HG02852 (cell line): ENCODE measurements around the gene CEP83.
A peak's percentile ranks its signal among the peaks of the same experiment; 100 is the strongest.

Experiments
- ATAC-seq: cut with Tn5 transposase; IDR thresholded peaks from one replicate; pipeline ENCODE4 v1.9.1; 2021; ENCODE audit warnings: mild to moderate bottlenecking, moderate library complexity; ENCODE audit not compliant: unreplicated experiment

The CEP83 gene

GRCh38 chr12:94312378-94312777 lies 147.3 kb downstream of the CEP83 start:
- no peak for ATAC-seq

GRCh38 chr12:94309373-94309772 lies 150.3 kb downstream of the CEP83 start:
- ATAC-seq, result peak; percentile 74

GRCh38 chr12:94308612-94309011 lies 151.1 kb downstream of the CEP83 start:
- no peak for ATAC-seq

GRCh38 chr12:94305130-94305957 lies 154.3 kb downstream of the CEP83 start:
- peak; percentile 58 for ATAC-seq

- ATAC-seq, result peak; percentile 4
Observed at GRCh38 chr12:94304566-94305061, 155.1 kb downstream of the CEP83 start.

- ATAC-seq, result no peak
Observed at GRCh38 chr12:94304012-94304411, 155.7 kb downstream of the CEP83 start.

DNA sequence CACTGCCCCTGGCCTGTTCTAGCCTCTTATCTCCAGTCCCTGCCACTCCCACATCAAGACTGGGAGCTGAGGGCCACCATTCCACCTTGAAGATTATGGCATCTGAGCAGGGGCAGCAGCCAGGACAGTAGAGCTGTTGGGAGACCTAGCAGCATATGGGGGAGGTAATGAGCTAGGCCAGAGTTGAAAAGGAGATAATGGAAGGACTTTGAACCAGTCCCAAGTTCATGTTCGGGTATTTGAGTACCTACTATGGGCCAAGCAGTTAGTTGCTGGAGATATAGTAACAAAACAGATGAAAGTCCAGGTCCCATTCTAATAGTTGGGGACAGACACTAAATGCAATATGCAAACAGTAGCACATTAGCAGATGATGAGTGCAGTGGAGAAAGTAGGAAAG lies 159.8 kb downstream of the CEP83 start:
- ATAC-seq, result no peak

DNA sequence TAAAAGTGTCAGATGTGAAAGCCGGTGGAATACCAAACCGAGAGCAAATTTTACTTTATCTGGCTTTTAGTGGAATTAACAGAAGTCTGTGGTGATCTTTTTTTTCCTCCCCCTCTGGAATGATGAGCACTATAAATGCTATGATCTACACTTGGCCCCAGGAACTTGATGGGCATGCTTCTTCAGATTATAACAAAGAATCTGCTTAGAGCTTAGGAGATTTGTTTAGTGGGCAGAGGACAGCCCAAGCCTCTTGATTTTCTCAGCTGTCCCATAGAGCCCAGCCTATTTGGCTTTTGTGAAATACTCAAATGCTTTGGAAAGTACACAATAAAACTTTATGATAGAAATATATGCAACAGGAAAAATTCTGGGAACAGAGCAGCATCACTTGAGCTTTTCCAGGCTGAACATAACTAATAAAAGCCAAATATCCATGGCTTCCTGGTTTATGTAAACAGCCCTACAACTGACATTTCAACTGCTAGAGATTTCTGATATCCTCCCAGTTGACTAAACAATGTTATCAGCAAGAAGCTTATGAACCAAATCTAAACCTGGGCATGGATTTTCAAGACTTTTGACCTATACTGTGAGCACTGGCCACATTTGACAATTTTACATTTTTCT lies 161.7 kb downstream of the CEP83 start:
- ATAC-seq, result no peak

GRCh38 chr12:94297096-94297699 lies 162.5 kb downstream of the CEP83 start:
- ATAC-seq, result no peak

DNA sequence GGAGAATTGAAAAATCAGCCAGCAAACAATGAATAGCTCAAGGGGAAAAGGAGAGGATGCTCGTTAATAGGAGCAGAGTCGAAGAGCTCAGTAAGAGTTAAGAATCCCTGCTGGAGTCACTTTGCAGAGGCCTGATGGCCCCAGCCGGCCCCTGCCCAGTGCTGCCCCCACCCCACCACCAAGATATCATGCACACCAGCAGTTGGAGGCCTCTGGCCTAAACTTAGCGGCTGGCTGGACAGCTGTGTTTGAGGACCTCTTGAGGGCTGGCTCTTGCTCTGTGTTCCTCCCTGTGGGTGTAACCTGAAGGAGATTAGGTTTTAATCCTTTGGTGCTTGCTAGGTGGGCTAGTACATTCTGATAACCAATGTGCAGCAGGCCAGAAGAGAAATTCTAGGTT lies 169.3 kb downstream of the CEP83 start:
- no peak for ATAC-seq

GRCh38 chr12:94289461-94290312 lies 170.0 kb downstream of the CEP83 start:
- no peak for ATAC-seq

- ATAC-seq, result no peak
Observed at GRCh38 chr12:94287245-94287628, 172.4 kb downstream of the CEP83 start.

- ATAC-seq, result no peak
Observed at GRCh38 chr12:94286583-94287244, 173.0 kb downstream of the CEP83 start.

DNA sequence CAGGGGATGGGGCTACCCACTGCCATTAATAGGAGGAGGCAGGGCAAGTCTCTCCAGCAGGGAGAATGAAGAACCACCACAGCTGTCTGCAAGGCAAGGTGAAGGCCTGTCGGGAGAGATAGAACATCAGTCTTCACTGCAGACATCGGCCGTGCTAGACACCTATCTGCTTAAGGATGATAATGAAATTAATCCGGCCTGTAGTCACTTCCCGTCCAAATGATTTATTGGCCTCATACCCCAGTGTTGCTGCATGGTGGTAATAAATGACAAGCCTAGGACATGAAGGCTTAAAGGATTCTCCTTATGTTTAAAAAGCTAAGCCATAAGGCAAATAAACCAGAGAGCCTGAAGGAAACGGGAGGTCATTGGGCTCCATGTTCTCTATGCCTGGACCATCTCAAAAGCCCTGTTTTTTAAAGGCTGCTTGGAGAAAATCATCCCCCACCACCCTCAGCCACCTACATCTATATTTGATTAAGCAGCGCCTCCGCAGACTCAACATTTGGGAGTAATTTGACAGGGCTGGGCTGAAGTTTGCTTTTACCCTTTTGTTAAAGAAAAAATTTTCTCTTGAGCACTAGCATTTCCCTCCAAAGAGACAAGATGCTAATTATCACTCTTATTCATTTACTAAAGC lies 173.6 kb downstream of the CEP83 start:
- no peak for ATAC-seq

- ATAC-seq, result no peak
Observed at GRCh38 chr12:94284859-94285258, 174.8 kb downstream of the CEP83 start.

DNA sequence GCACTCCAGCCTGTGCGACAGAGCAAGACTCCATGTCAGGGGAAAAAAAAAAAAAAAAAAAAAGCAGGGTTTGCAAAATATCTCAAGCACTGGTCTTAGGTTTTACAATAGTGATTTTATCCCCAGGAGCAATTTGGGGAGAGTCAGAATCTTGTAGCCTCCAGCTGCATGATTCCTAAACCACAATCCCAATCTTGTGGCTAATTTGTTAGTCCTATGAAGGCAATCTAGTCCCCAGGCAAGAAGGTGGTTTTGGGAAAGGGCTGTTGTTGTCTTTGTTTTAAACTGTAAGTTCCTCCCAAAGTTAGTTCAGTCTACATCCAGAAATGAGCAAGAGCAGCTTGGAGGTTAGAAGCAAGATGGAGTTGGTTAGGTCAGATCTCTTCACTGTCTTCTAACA lies 175.6 kb downstream of the CEP83 start:
- no peak for ATAC-seq

- no peak for ATAC-seq
Observed at GRCh38 chr12:94282675-94283074, 177.0 kb downstream of the CEP83 start.

DNA sequence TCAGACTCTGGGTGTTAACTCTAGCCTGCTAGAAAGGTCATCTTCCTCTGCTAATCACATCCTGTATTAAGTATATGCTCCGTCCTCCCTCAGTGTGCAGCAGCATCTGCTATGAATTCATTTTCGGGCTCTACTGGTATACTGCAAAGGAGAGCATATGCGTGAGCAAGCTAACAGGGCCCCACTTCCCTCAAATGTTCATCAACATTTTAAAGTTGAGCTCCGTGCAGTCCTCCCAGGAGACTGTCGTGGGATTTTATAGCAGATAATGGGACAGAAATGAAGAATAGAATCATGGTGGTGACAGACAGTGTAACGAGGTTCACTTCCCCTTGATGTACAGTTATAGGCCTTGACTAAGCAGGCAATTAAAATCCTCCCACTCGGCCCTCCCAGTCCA lies 179.6 kb downstream of the CEP83 start:
- no peak for ATAC-seq

DNA sequence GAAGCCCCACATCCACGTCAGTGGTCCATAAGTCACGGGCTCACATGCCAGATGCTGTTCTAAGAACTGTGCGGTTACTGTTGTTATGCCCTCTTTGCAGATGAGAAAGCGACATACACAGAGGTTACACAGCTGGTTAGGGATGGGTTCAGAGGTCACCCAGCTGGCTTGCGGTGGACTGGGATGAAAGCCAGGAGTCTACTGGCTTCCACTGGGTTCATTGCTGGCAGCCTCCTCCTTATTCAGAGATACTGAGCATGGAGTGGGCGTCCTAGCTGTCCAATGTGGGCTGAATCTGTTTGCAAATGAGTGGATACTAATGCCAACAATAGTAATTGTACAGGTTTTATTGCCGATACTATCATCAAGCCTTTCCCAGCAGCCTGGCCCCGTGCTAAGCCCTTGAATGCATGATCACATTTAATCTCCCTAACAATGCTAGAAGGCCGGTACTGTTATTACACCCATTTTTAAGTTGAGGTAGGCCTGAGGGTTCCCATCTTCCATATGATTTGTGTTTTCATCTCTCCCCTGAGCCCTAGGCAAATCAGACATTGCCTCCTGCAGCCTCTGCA lies 182.2 kb downstream of the CEP83 start:
- no peak for ATAC-seq

- no peak for ATAC-seq
Observed at GRCh38 chr12:94276725-94277124, 182.9 kb downstream of the CEP83 start.
